Middle frontal gyrus (tissue), 1 donor: ENCODE results near the gene ESYT2.

ENCODE experiments used
- DNase-seq: peaks from one replicate; pipeline ENCODE4 v3.0.0-alpha.2; 2015; ENCODE audit warnings: low spot score; ENCODE audit errors: extremely low spot score

ESYT2 gene

GRCh38 chr7:158827411-158828132 is 1.7 kb downstream of the ESYT2 start:
- DNase-seq = no peak

- no peak for DNase-seq
Measured at GRCh38 chr7:158825628-158826289, 3.5 kb downstream of the ESYT2 start.

- no peak for DNase-seq
Measured at GRCh38 chr7:158824028-158824427, 5.3 kb downstream of the ESYT2 start.

- DNase-seq = no peak
Measured at GRCh38 chr7:158821171-158822031, 7.9 kb downstream of the ESYT2 start.

GRCh38 chr7:158820656-158821055 is 8.7 kb downstream of the ESYT2 start:
- DNase-seq = no peak

- no peak for DNase-seq
Measured at GRCh38 chr7:158819571-158820203, 9.6 kb downstream of the ESYT2 start.

GRCh38 chr7:158818325-158819213 is 10.7 kb downstream of the ESYT2 start:
- DNase-seq = no peak

- no peak for DNase-seq
Measured at GRCh38 chr7:158816995-158817394, 12.3 kb downstream of the ESYT2 start.

- DNase-seq = no peak
Measured at GRCh38 chr7:158816271-158816670, 13.0 kb downstream of the ESYT2 start.

- DNase-seq = no peak
Measured at GRCh38 chr7:158815800-158816128, 13.5 kb downstream of the ESYT2 start.

- no peak for DNase-seq
Measured at GRCh38 chr7:158815083-158815799, 14.1 kb downstream of the ESYT2 start.

- no peak for DNase-seq
Measured at GRCh38 chr7:158814637-158815036, 14.7 kb downstream of the ESYT2 start.

GRCh38 chr7:158812684-158813083 is 16.6 kb downstream of the ESYT2 start:
- no peak for DNase-seq

- DNase-seq = no peak
Measured at GRCh38 chr7:158811894-158812293, 17.4 kb downstream of the ESYT2 start.

- no peak for DNase-seq
Measured at GRCh38 chr7:158811461-158811860, 17.8 kb downstream of the ESYT2 start.

- no peak for DNase-seq
Measured at GRCh38 chr7:158810846-158811245, 18.5 kb downstream of the ESYT2 start.

- DNase-seq = no peak
Measured at GRCh38 chr7:158809596-158809995, 19.7 kb downstream of the ESYT2 start.

- no peak for DNase-seq
Measured at GRCh38 chr7:158808126-158808525, 21.2 kb downstream of the ESYT2 start.

GRCh38 chr7:158805937-158806336 is 23.4 kb downstream of the ESYT2 start:
- DNase-seq = no peak

GRCh38 chr7:158805414-158805813 is 23.9 kb downstream of the ESYT2 start:
- no peak for DNase-seq
